Measurements from ENCODE around the gene PABPN1.
"Not testable (repeated sequence)": the region's sequence is repeated elsewhere in the genome, so short reads cannot be mapped to it uniquely, and the experiment has no call there.

PABPN1 gene

DNA sequence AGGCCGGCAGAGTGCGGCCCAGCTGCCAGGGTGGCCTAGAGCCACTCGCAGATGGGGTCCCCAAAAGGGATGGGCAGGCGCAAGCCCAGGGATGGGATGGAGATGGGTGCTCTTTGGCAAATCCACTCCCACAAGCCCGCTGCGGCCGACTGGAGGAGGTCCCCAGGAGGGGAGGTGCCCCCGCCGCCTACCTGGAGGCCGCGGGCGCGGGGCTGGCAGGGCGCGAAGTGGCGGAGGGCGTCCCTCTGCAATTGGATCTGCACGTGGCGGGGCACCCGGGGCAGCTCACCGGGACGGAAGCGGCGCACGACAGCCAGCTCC, 19.3 kb upstream of the PABPN1 start:
- DNase-seq: no peak

GRCh38 chr14:23302290-23303225, 18.7 kb upstream of the PABPN1 start, which contains the start of gene PPP1R3E:
PPP1R3E (minus strand) TSS chr14:23302859; CDS start chr14:23302576, 283 bp downstream.
- peak; percentile 87 for DNase-seq

DNA sequence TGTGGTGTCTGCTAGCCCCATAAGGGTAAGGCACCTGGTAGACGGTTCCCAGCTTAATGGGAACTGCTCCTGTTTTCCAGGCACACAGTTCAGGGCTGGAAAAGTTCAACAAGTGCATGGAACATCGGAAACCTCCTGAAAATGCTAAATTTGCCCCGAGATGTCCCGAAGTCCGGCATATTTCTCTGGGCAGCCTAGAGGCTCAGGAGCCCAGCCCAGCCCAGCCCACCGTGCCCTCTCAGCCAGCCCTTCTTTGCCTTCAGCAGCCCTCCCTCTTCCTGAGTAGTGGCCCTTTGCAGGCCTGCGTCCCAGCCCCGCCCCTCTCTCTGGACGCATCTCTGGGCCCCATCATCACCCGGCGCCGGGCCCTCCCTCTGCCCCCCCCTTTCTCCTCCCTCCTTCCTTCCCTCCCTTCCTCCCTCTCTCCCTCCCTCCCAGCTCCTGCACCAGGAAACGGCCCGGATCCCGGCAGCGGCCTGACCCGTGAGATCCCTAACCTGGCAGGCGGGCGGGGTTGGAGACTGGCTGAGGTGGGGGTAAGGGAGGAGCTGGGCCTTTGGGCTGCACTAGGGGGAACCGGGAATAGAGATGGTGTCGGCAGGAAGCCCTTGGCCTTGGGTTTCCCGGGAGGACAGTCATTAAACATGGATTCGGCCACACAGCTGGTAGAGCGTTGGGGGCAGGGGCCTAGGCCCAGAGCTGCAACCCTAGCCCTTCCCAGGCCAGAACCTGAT, 14.7 kb upstream of the PABPN1 start, which contains the start of gene BCL2L2:
TSS of gene BCL2L2 (plus strand) at position 422 of the 734 bp plus-strand sequence. CDS start 935 bp downstream, outside the sequence.
- DNase-seq: peak; percentile 35

DNA sequence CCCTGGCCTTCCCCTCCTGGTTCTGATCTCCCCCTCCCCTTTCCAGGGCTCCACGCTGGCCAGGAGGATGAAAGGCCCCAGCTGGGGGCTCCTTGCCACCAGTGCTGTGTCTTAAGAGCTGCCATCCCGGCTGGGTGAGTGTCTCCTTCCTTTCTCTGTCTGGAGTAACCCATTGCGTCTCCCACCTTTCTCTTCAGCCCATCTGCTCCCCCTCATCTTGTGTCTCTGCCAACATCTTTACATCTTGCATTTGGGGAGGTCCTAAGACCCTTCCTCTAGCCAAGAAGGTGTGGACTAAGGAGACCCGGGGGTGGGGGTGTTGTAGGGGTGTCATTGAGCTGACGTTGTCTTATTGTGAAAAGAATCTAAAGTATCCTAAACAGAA, 14.1 kb upstream of the PABPN1 start:
- no peak for DNase-seq

GRCh38 chr14:23307687-23308644, 13.3 kb upstream of the PABPN1 start:
- no peak for DNase-seq

DNA sequence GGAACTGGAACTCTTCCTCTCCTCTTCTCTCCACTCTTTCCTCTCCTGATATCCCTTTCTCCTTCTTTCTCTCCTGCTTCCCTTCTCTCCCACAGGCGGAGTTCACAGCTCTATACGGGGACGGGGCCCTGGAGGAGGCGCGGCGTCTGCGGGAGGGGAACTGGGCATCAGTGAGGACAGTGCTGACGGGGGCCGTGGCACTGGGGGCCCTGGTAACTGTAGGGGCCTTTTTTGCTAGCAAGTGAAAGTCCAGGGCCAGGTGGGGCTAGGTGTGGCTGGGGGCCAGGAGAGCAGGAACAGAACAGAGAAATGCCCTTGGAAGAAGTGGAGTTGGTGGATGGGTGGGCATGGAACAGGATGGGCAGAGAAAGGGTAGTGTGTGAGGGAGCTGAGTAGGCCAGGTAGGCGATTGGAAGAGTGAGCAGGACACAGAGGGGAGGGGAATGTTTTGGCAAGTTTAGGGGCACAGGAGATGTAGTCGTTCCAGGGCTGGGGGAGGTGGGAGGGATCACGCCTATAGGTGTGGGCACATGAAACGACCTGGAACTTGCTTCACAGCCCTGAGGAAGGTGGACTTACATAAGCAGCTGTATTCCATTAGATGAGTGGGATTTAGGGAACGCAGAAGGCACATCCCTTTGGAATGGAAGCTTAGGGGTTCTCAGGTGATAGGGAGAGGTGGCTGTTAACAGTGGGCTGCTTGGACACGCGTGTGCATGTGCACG, 12.4 kb upstream of the PABPN1 start:
- no peak for DNase-seq

DNA sequence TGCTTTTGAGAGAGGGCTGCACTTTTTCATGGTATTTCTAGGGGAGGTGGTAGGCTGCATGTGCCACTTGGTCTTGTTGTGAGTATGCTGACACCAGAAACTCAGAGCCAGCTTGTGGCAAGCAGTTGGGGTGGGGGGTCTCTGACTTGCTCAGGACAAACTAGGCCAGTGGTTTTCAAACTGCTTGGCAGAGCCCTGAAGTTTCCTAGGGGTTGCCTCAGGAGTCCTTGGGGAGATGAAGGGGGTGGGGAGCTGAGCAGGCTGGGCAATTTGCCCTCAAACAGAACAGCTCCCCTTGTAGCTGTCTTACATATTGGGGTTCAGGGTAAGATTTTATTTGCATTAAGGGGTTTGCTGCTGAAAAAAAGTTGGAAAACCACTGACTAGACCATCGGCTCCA, 10.7 kb upstream of the PABPN1 start:
- no peak for DNase-seq

DNA sequence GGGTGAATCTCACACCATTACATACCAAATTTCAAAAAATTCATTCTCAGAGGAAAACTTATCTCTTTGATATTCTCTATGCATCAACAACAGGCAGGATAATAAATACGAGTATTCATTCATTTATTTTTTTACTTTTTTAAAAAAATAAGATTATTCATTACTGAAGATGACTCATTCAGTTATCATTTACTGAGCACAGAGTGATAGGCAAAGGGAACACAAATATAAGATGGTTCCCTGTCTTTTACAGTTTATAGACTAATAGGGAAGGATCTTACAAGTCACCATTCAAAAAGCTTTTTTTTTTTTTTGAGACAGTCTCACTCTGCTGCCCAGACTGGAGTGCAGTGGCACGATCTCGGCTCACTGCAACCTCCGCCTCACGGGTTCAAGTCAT, 5.0 kb upstream of the PABPN1 start:
- no peak for DNase-seq

- no peak for DNase-seq
These were observed 1.3 kb upstream of the PABPN1 start for GRCh38 chr14:23319746-23320583.

GRCh38 chr14:23321572-23322547, 603 bp downstream of the PABPN1 start:
- DNase-seq: peak; percentile 27

- DNase-seq: no peak
These were observed 1.6 kb downstream of the PABPN1 start for GRCh38 chr14:23322568-23323517.

- no peak for DNase-seq
These were observed 2.7 kb downstream of the PABPN1 start for GRCh38 chr14:23323838-23324454.

- DNase-seq: no peak
These were observed 3.2 kb downstream of the PABPN1 start for GRCh38 chr14:23324455-23324846.

DNA sequence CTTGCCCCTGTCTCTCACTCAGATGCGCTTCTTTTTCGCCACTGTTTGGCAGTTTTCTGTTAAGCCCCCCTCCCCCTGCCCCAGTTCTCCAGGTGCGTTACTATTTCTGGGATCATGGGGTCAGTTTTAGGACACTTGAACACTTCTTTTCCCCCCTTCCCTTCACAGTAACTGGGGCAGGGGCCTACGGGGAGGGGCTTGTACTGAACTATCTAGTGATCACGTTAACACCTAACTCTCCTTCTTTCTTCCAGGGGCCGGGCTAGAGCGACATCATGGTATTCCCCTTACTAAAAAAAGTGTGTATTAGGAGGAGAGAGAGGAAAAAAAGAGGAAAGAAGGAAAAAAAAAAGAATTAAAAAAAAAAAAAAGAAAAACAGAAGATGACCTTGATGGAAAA, 3.7 kb downstream of the PABPN1 start:
- no peak for DNase-seq

GRCh38 chr14:23325746-23326145, 4.5 kb downstream of the PABPN1 start:
- DNase-seq: not testable (repeated sequence)

GRCh38 chr14:23326491-23327332, 5.5 kb downstream of the PABPN1 start:
- no peak for DNase-seq

All from CD4-positive, alpha-beta T cell treated with Interferon gamma for 1 hour (primary cell).